Stimulated activated naive CD8-positive, alpha-beta T cell treated with anti-CD3 and anti-CD28 coated beads, Interleukin-15, Interleukin-2, amounts not matched to agents 100 U/mL and 50 U/mL, for 24 hours (primary cell): ENCODE measurements around the gene SARNP.
"Not testable (repeated sequence)": the region's sequence is repeated elsewhere in the genome, so short reads cannot be mapped to it uniquely, and the experiment has no call there.

Experiments
- ATAC-seq: fragments of 150-1000 bp; cut with Tn5 transposase; one replicate; pipeline ENCODE4 v1.10.0; 2021
- DNase-seq: peaks from one replicate; pipeline ENCODE4 v3.0.0; 2021

Gene SARNP

GRCh38 chr12:55795950-55796349, 21.6 kb downstream of the SARNP start:
- DNase-seq, result no peak
- no peak for ATAC-seq

DNA sequence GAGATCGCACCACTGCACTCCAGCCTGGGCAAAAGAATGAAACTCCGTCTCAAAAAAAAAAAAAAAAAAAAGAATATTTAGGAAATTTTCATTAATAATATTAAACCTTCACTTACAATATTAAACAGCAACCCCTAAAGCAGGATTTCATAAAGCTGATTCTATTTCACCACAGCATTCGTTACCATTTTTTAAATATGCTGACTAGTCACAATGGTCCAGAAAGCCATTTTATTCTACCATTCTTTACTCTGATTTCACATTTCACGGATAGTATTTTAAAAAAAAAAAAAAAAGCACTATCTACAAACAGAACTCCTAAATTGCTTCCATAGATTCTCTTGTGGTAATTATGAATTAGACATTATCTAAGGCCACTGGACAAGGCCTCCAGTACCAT, 27.6 kb downstream of the SARNP start:
- ATAC-seq (no peak), DNase-seq (no peak)

GRCh38 chr12:55789171-55789570, 28.4 kb downstream of the SARNP start:
- no peak for DNase-seq
- no peak for ATAC-seq

DNA sequence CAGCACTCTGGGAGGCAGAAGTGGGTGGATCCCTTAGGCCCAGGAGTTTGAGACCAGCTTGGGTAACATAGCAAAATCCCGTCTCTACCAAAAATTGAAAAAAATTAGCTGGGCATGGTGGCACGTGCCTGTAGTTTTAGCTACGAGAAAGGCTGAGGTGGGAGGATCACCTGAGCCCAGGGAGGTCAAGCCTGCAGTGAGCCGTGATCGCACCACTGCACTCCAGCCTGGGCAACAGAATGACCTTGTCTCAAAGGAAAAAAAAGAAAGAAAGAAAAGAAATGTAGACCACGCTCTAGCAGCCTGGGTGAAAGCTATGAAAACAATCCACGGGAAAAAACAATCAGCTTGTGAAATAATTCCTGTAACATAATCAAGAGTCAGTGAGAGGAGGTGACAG, 29.0 kb downstream of the SARNP start:
- ATAC-seq (no peak), DNase-seq (no peak)

DNA sequence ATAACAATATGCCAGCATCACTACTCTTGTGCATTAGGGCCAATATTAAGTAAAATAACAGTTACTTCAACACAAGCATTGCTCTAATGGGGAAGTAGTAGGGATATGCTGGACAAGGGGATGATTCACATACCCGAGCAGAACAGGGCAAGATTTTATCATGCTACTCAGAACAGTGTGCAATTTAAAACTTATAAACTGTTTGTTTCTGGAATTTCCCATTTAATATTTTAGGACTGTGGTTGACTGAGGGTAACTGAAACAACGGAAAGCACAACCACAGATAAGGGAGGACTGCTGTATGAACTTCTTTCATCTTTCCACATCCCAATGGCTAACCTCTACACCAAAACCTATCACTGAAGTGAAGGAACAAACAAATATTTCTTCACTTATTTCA, 36.8 kb downstream of the SARNP start:
- DNase-seq (no peak), ATAC-seq (no peak)

- no peak for DNase-seq
- ATAC-seq, result no peak
Measured at GRCh38 chr12:55777856-55778255, 39.7 kb downstream of the SARNP start.

DNA sequence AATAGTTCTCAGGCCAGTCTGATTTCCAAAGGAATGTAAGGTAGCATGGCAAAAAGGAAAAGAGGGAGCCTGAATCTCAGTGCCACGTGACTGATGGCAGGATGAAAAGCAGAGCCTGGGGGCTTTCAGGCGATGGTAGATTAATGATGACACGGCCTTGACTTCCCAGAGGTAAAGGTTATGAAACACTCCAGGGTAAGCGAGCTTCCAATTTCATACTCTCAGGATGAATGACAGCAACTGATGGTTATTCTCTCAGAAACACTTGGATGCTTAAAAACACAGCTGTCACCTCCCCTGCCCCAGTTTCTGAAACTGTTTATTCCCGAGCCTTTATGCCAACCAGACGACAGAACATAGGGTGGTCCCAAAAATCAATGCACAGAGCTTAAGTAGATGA, 45.8 kb downstream of the SARNP start:
- ATAC-seq, result no peak
- DNase-seq, result no peak

- no peak for DNase-seq
Measured at GRCh38 chr12:55767156-55767555, 50.4 kb downstream of the SARNP start.

DNA sequence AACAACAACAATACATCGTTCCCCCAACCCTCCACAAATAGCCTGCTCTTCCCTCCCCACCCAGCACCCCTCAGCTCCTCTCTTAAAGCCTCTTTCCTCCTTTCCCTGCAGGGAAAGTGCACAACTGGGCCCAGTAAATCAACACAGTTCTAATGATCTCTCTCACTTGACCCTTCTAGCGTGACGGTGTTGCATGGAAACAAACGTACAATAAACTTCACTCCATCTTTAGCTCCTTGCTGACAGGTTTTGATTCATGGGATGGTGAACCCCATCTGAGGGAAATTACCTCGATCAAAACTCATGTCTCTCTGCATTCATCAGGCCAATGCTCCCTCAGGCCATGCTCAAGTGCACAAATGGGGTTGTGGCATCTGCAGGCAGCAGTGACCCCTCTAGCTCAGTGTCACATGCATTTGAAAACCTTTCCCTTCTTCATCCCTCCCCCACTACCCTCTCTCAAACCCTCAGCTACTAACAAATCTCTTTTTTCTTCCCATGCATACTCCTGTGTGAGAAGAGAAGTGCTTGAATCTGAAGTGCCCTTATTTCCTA, 51.7 kb downstream of the SARNP start:
- no peak for DNase-seq
- no peak for ATAC-seq

More at GRCh38 chr12:55767156-55767555, 50.4 kb downstream of the SARNP start:
- no peak for ATAC-seq

- no peak for DNase-seq
- no peak for ATAC-seq
Measured at GRCh38 chr12:55762646-55763045, 54.9 kb downstream of the SARNP start.

- ATAC-seq (peak; percentile 75), DNase-seq (no peak)
Measured at GRCh38 chr12:55760663-55761062, 56.9 kb downstream of the SARNP start.

DNA sequence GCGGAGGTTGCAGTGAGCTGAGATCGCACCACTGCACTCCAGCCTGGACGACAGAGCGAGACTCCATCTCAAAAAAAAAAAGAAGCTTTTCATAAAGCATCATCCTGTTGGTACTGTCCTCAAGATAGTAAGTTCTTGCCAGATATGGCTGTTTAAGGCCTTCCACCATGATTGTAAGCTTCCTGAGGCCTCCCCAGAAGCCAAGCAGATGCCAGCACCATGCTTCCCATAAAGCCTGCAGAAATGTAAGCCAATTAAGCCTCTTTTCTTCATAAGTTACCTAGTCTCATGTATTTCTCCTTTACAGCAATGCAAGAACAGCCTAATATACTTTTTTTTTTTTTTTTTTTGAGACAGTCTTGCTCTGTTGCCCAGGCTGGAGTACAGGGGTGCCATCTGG, 58.9 kb downstream of the SARNP start:
- DNase-seq, ATAC-seq: not testable (repeated sequence)

DNA sequence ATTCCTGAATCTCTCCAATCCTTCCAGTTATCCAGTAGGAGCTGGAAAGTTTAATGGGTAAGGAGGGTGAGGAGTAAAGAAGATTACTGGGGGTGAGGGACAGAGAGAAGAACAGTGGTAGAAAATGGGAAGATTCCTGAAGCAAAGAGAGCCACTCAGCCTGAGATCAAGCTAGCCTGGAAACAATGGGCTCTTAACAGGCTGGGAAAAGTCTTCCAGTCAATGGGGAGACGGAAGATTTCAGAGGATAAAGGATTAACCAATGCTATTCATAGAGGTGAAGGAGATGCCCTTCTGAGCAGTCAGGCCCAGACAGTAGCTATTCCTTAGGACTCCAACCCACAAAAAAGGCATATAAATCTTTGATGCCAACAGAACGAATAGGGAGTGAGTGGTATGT, 59.8 kb downstream of the SARNP start:
- no peak for DNase-seq
- no peak for ATAC-seq

DNA sequence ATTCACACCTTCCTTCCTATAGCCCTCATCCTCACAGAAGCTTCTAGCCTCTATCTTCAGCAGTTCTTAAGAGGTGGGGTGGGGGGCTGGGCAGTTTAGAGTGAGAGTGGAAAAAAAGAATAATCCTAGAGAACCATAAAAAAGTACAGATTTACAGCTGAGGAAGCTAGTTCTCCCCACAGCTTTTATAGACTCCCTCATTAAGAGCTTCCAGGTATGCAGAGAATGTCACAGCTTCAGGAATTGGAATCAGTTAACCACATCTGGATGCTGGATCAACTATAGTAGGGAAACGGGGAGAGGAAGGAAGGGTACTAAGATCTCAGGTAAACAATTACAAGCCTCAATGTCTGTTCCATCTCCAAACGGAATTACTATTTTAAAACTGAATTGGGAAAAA, 62.3 kb downstream of the SARNP start:
- DNase-seq, result no peak
- no peak for ATAC-seq

DNA sequence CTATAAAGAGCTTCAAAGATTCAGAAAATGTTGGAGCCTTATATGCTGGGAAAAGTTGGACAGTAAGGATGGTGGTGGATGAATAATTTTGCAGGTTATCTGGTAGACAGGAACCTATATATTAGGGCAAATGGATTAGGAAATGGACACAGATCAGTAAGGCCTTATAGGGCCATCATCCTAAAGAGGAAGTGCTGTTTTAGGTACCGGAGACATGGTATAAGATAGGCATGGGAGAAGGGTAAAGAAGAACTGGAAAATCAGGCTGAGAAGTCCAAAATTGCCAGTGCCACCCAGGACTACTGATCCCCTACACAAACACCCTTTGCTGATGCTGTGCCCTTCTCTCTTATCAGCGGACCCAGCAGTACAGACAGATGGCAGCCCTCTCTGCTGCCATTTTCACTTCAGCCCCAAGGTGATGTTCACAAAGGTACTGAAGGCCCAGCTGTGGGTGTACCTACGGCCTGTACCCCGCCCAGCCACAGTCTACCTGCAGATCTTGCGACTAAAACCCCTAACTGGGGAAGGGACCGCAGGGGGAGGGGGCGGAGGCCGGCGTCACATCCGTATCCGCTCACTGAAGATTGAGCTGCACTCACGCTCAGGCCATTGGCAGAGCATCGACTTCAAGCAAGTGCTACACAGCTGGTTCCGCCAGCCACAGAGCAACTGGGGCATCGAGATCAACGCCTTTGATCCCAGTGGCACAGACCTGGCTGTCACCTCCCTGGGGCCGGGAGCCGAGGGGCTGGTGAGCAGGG, 69.1 kb downstream of the SARNP start:
- no peak for DNase-seq
- ATAC-seq, result no peak

- ATAC-seq (no peak), DNase-seq (no peak)
Measured at GRCh38 chr12:55746913-55747231, 70.7 kb downstream of the SARNP start.

GRCh38 chr12:55746174-55746912, 71.2 kb downstream of the SARNP start:
- no peak for ATAC-seq
- no peak for DNase-seq

GRCh38 chr12:55745361-55746173, 72.0 kb downstream of the SARNP start:
- DNase-seq, result no peak
- no peak for ATAC-seq

DNA sequence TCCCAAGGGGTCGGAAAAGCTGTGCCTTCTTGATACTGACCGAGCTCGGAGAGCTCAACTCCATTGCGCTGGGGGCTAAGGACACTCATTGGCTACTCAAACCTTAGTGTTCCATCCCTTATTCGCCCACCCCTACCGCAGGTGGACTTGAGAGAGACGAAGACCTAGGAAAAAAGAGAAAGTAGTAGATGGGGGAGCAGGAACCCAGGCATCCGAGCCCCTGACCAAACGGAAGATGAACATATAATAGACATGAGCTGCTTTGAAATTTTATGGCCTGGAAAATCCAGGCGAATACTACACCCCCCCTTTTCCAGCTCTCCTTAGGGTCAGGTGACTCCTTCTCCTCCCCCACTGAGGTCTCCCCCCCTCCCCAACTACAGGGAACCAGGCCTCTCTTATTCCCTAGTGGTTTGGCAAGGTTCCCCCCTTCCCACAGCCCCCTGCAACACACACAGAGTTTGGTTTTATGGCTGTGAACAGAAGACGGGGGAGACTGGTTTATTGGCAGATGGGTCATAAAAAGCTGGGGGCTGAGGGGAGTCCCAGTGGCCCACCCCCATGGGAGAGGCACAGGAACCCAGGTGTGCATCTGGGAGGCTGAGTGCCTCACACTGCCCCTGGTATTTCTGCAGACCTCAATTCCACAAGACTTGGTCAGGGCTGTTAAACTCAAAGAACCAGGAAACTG, 73.0 kb downstream of the SARNP start:
- no peak for DNase-seq
- ATAC-seq, result no peak

GRCh38 chr12:55743406-55744339, 73.9 kb downstream of the SARNP start:
- ATAC-seq, result peak; percentile 52

More at GRCh38 chr12:55743406-55744339, 73.9 kb downstream of the SARNP start:
- peak; percentile 47 for DNase-seq
